Gastroesophageal sphincter (tissue), 3 donors: Measurements from ENCODE around the gene RBM19.

Experiments used
- EP300 ChIP-seq: sonication (generic); formaldehyde crosslinking; IDR thresholded peaks from one replicate; pipeline ENCODE4 v1.6.1; 2017; ENCODE audit warnings: antibody characterized with exemption, mild to moderate bottlenecking
- TF ChIP-seq, protein P1 (sequence below), 4 experiments: fragments of 200-600 bp in 2 of 4; fragments of 450-650 bp in 2 of 4; sonication (generic) in 1 of 4; IDR thresholded peaks; one replicate each; pipeline ENCODE4 v1.5.1; 2017 to 2019; ENCODE audit warnings: antibody characterized with exemption in 4 of 4, mild to moderate bottlenecking in 2 of 4, moderate library complexity in 2 of 4

DNA sequence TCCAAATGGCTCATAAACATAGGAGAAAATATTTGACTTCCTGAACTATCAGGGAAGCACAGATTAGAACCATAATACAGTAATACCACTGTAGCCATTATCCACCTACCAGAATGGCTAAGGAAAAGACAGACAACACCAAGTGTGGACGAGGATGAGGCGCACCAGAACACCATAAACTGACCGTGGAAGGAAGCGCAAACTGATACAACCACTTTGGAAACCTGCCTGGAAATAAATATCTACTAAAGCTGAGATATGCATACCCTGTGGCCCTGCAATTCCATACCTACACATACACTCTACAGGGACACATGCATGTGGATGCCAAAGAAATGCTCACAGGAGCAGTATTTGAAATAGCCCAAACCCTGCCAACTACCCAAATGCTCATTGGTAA lies 60.3 kb downstream of the RBM19 start:
- TF ChIP-seq, protein P1, sequence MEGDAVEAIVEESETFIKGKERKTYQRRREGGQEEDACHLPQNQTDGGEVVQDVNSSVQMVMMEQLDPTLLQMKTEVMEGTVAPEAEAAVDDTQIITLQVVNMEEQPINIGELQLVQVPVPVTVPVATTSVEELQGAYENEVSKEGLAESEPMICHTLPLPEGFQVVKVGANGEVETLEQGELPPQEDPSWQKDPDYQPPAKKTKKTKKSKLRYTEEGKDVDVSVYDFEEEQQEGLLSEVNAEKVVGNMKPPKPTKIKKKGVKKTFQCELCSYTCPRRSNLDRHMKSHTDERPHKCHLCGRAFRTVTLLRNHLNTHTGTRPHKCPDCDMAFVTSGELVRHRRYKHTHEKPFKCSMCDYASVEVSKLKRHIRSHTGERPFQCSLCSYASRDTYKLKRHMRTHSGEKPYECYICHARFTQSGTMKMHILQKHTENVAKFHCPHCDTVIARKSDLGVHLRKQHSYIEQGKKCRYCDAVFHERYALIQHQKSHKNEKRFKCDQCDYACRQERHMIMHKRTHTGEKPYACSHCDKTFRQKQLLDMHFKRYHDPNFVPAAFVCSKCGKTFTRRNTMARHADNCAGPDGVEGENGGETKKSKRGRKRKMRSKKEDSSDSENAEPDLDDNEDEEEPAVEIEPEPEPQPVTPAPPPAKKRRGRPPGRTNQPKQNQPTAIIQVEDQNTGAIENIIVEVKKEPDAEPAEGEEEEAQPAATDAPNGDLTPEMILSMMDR (IDR thresholded peaks at IDR 0.05): no peak
- TF ChIP-seq EP300: no peak
